ENCODE measurements around the gene GJA5. TPM values are rescaled to one million over a fixed set of nuclear protein-coding genes. Genes with fewer than 3 reads are reported as not detected.

GJA5 gene
- total RNA-seq, result under 0.01 and 0.09 TPM in 2 replicates

DNA sequence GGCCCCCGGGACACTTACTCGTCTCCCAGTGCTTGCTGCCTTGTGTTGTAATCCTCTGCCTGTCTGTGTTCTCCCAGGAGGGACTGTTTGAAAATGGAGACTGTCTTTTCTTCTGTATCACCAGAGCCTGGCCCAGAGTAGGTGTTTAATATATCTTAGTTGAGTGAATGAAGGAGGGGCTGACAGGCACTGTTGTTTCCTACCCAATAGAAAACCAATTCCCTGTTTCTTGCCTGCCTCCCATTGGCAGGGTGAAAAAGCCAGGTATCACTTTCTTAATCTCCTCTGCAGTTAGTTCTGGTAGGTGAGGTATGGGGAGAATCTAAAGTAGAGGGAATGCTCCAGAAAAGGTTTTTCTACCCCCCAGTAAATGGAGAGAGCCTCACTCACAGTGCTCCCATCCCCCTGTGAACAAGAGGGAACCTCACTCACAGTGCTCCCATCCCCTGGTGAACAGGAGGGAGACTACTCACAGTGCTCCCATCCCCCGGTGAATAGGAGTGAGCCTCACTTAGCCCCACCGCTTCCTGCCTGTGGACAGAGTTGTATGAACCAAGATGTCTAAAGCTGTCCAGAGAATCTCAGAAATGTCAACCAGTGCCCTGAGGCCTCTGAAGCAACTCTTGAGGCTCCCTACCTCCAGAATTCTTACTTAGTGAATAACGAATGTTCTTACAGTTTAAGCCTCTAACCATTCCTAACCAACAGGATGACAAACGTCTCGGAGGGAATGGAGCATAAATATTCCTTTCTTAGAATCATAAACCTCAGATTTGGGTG, at the start of gene GJA5:
Gene GJA5 (minus strand): TSS at position 122 of the 780 bp plus-strand sequence. CDS start 1,364 bp downstream, outside the sequence.

Other genes starting within 250 kb of the GJA5 start
- 1.3 and 2.7 TPM in 2 replicates for gene BCL9, start 219.1 kb downstream of the GJA5 start, total RNA-seq
- 1.5 and 2.0 TPM in 2 replicates for gene ACP6, start 90.1 kb downstream of the GJA5 start, total RNA-seq
- not detected in 2 replicates for gene GJA8, start 142.2 kb upstream of the GJA5 start, total RNA-seq
- 9.5 and 16.9 TPM in 2 replicates for gene GPR89B, start 167.8 kb upstream of the GJA5 start, total RNA-seq

Data from dermis lymphatic vessel endothelial cell (primary cell).